DND-41 (cell line): Measurements from ENCODE around the gene MYO1D.

Source experiments
- CTCF ChIP-seq: IDR thresholded peaks from 2 replicates; pipeline ENCODE4 v1.5.1; 2012; ENCODE audit warnings: borderline replicate concordance, low read length, moderate library complexity, mild to moderate bottlenecking; ENCODE audit not compliant: poor library complexity, severe bottlenecking; ENCODE audit errors: extremely low read depth
- EZH2 ChIP-seq: IDR thresholded peaks from 3 replicates; pipeline ENCODE4 v1.6.1; 2012; ENCODE audit warnings: borderline replicate concordance, low read depth, mild to moderate bottlenecking, moderate library complexity, low read length, inconsistent platforms; ENCODE audit not compliant: severe bottlenecking

- no peak for TF ChIP-seq CTCF
- no peak for TF ChIP-seq EZH2
Observed at GRCh38 chr17:32912218-32912897, 35.4 kb upstream of the MYO1D start.
